Activated T-cell treated with anti-CD3 and anti-CD28 coated beads, Interleukin-2, amount 50 U/mL, for 24 hours (primary cell): Measurements from ENCODE around the gene TSSK2.

Experiments used
- DNase-seq: peaks from one replicate; pipeline ENCODE4 v3.0.0-alpha.2; 2020
- H3K27ac Mint-ChIP-seq: 2 replicates; pipeline ENCODE4 v1.8.0; 2020; ENCODE audit warnings: mild to moderate bottlenecking, mixed read lengths
- H3K27me3 Mint-ChIP-seq: 2 replicates; pipeline ENCODE4 v1.8.0; 2020; ENCODE audit warnings: mixed read lengths
- H3K36me3 Mint-ChIP-seq: 2 replicates; pipeline ENCODE4 v1.8.0; 2020; ENCODE audit warnings: low read depth, mixed read lengths
- H3K4me1 Mint-ChIP-seq: 2 replicates; pipeline ENCODE4 v1.8.0; 2020; ENCODE audit warnings: low read depth, mixed read lengths
- H3K4me3 Mint-ChIP-seq: 2 replicates; pipeline ENCODE4 v1.8.0; 2020; ENCODE audit warnings: mild to moderate bottlenecking, moderate library complexity, mixed read lengths
- H3K9me3 Mint-ChIP-seq: 2 replicates; pipeline ENCODE4 v1.8.0; 2020; ENCODE audit warnings: mixed read lengths

The TSSK2 gene

DNA sequence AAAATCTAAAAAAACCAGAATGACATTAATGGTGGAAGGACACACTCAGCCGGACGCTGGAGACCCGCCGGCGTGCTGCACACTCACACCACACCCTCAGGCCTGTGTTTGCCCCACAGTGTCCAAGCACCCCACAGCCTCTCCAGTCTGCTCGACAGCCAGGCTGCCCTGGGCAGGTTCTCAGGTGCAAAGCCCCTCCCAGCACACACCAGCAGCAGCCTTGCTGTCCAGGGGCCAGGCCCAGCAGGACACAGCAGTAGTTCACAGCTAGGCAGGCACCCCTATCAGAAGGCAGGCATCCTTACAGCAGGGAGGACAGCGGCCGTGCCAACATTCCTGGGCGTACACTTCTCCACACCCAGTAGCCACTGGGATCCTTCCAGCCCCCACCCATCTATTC, 49.1 kb downstream of the TSSK2 start:
- DNase-seq, result no peak
- no peaks in the 10 kb centered on the region for H3K27me3 Mint-ChIP-seq
- no peak overlapping the region for H3K4me3 Mint-ChIP-seq
- peaks cover 31% of the 10 kb centered on the region for H3K4me1 Mint-ChIP-seq
- no peak overlapping the region for H3K27ac Mint-ChIP-seq
- no peaks in the 10 kb centered on the region for H3K9me3 Mint-ChIP-seq
- H3K36me3 Mint-ChIP-seq, result peaks cover 11% of the 10 kb centered on the region

DNA sequence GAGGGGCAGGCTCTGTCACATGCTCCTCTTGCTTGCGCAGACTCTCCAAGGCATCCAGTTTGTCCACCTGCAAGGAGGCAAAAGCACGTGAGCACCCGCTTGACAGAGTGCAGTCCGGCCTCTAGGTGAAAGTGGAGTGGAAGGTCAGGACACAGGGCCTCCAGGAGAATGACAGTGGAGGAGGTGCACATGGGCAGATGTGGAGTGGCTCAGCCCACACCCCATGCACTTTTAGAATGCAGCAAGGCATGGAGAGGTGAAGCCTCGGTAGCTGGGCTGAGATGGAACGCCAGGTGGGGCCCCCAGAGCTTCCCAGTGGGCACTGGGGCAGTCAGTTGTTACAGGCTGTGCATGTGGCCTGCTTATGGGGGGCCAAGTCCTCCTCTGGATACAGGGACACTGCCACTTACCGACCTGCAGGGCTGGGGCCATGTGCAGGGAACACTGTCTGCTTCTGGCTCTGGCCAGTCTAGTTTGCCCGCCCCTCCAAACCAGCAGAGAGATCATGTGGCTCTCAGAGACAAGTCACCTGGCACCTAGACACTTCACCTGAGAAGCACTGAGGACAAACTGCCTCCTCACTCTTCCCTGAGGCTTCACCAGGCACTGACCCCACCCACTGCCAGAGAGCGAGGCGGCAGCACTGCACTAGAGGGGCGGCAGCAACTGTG, 49.8 kb downstream of the TSSK2 start:
- no peak for DNase-seq
- Mint-ChIP-seq H3K27ac (peak overlapping the region; percentile 84), H3K36me3 (peaks cover 8% of the 10 kb centered on the region), H3K27me3 (no peaks in the 10 kb centered on the region), H3K4me1 (peaks cover 30% of the 10 kb centered on the region), H3K4me3 (no peak overlapping the region), H3K9me3 (no peaks in the 10 kb centered on the region)

DNA sequence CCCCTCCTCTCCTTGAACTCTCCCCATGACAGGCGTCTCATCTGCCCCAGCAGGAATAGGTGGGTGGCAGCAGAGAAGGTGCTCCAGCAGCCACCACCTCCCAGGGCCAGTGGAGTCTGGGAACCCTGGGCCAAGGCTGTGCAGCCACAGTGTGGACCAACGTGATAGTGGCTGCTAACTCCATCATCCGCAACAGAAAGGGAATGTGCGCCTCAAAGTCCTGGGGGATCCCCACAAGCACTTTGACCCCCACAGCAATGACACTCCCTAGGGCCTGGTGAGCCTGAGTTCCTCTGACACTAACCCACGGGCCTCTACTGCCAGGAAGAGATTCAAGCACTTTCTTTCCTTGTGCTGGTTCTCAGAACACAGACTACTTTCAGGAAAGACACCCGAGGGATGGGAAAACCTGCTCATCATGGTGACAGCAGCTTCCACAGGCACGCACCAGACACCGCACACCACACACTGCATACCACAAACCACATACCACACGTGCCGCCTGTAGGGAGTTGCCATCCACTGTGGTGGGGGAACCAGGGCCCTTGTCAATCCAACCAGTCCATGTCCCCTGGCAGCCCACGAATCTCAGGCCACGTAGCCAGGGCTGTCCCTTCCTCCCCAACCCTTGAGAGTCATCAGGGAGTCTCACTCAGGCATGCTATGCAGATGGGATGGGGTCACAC, 50.8 kb downstream of the TSSK2 start:
- Mint-ChIP-seq H3K36me3 (peaks cover under 1% of the 10 kb centered on the region), H3K27ac (peak overlapping the region; percentile 51), H3K4me1 (peaks cover 22% of the 10 kb centered on the region), H3K4me3 (no peak overlapping the region), H3K9me3 (no peaks in the 10 kb centered on the region), H3K27me3 (no peaks in the 10 kb centered on the region)
- DNase-seq, result peak; percentile 37
